GM21576 (cell line): ENCODE measurements around the gene GNPTAB.
A peak's percentile ranks its signal among the peaks of the same experiment; 100 is the strongest.

Experiments
- ATAC-seq: cut with Tn5 transposase; IDR thresholded peaks from one replicate; pipeline ENCODE4 v1.9.1; 2021; ENCODE audit warnings: mild to moderate bottlenecking, moderate library complexity; ENCODE audit not compliant: unreplicated experiment

GNPTAB gene

DNA sequence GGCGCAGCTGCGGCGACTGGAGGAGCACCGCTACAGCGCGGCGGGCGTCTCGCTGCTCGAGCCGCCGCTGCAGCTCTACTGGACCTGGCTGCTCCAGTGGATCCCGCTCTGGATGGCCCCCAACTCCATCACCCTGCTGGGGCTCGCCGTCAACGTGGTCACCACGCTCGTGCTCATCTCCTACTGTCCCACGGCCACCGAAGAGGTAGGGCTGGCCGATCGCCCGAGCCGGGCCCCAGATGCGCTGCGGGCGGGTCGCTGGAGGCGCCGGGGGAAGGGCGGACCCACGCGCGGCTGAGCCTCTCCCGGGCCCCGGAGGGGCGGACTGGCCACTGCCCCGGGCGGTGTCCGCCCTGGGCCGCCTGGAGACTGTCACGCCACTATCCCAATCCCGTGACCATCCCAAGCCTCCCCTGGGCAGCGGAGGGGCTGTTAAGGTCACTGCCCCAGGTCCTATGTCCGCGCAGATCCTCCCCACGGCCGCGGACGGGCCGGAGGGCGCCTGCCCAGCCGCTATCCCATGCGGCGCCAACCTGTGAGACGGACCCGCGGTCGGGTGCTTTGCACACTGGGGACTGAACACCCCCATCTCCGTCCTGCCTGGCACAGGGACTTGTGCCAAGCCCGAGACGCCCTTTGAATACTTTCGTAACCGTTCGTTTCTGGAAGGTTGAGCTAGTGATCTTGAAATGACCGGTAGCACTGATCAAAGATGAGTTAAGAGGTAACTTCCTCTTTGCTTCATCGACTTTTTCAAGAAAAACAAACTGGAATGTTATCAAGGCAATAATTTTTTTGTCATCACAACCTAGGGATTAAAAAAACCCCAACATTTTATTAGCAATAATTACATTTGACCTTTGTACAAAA lies 132.6 kb downstream of the GNPTAB start:
- ATAC-seq, result peak; percentile 38

DNA sequence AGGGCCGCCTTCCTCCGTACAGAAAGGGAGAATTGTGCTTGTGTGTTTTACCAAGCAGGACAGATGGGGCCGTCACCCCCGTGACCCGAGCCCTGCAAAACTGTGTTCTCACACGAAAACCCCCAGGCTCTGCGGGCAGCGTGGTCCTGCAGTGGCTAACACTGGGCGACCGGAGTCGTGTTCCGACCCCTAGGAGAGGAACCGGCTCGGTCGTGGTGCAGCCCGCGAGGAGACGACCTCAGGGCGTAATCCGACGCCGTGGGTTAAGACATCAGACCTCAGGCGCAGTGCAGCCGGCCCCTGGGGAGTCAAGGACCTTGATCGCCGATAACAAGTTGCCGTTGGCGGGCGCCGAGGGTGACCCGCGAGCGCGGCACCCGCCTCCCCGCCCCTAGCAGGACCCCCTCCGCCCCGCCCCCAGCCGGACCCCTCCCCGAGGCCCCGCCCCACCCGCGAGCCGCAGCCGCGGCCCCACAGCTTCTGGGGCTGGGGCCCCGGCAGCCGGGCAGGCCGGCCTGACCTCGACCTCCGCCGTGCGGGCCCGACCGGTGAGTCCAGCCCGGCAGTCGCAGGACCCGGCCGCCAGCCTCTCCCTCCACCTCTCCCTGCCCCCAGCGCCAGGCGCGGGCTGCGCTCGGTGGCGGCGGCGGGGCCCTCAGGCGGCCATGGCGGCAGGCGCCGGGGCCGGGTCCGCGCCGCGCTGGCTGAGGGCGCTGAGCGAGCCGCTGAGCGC lies 133.4 kb downstream of the GNPTAB start, which contains the start of gene CHPT1:
TSS of gene CHPT1 (plus strand) at position 444 of the 733 bp plus-strand sequence. CDS start at position 666, 222 bp downstream.
- peak; percentile 59 for ATAC-seq

DNA sequence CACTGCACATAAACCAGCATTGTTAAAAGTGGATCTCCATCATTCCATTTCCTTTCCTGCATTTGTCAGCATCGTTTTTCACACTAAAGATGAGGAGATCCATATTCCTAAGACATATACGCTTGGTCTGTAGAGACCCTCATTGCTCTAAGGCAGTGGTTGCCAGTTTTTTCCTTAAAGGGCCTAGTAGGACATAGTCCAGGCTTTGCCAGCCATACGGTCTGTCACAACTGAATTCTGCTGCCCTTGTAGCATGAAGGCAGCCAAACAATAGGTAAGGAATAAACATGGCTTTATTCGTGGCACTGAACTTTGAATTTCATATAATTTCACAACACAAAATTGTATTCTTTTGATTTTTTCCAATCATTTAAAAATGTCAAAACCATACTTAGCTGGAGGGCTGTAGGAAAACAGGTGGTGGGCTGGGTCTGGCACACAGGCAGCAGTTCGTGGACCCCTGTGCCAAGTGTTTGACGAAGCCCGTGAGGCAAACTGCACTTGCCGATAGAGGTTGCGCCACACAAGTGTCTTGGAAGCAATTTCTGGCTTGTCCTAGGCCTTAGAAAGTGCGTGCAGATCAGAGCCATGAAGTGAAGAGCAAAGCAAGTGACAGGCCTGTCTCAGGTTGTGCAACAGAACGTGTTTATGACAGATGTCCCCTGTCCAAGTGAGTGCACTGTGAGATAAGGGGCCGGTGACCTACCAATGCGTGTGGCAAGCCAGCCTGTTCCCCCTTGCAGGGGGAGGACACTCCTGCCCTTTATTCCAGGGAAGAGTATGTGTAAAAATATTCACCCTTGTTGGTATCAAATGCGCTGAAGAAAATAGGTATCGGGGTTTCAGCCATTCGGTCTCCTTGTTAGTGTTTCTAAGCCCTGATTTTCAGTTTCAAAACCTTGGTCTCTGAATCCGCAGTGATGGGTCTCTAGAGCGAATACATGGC lies 134.2 kb downstream of the GNPTAB start:
- ATAC-seq, result no peak

DNA sequence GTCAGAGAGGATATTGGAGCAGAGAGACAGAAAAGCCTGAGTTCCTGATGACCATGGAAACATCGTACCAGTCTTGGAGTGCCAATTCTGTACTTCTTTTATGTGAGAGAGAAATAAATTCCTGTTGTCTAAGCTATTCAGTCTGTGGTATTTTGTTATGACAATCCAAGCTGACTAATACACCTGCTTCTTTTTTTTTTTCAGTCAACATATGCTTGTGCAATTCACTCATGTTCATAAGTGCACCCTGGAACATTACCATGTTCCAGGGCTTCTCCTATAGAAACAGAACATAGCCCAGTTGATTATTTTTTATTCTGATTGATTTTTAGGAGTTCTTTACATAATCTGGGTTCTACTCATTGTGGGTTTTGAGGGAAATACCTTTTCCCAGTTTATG lies 135.1 kb downstream of the GNPTAB start:
- no peak for ATAC-seq
